OCI-LY1 (cell line): ENCODE measurements around the gene HBG2.

Experiments
- CTCF ChIP-seq: fragments of 200-600 bp; sonication (generic), shearing (Covaris generic); IDR thresholded peaks from 2 replicates; pipeline ENCODE4 v1.5.1; 2017; ENCODE audit warnings: mild to moderate bottlenecking, antibody characterized with exemption, low read length, moderate library complexity, mixed read lengths
- EZH2 ChIP-seq: fragments of 200-600 bp; sonication (generic), shearing (Covaris generic); IDR thresholded peaks from 2 replicates; pipeline ENCODE4 v1.8.0; 2017; ENCODE audit warnings: borderline replicate concordance, mixed run types, mild to moderate bottlenecking, antibody characterized with exemption, low read length, moderate library complexity, mixed read lengths

- TF ChIP-seq CTCF (no peak), EZH2 (no peak)
Measured at GRCh38 chr11:5265832-5266231, 11.3 kb upstream of the HBG2 start.
